Activated effector memory CD4-positive, alpha-beta T cell treated with Interleukin-2 at 50 U/mL for 16 hours (primary cell): ENCODE data around the gene KCNK5.
A peak's percentile ranks its signal among the peaks of the same experiment; 100 is the strongest.

Experiments used
- DNase-seq: peaks from one replicate; pipeline ENCODE4 v3.0.0-alpha.2; 2020

KCNK5 gene

DNA sequence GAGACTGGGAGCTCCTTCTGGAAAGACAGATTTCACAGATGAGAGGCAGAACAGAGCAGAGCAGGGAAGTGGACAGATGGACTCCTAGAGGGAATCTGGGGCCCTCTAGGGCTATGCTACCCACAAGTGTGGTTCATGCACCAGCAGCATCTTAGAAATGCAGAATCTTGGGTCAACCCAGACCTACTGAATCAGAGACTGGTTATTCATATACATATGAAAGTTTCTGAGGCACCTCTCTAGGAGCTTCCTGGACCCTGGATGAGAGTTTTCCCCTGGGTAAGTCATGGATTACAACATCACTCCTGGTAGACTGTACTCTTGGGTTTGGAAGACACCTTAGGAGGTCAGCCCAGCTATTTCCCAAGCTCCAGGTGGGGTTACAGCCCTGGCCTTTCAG is 58.9 kb downstream of the KCNK5 start:
- DNase-seq: no peak

DNA sequence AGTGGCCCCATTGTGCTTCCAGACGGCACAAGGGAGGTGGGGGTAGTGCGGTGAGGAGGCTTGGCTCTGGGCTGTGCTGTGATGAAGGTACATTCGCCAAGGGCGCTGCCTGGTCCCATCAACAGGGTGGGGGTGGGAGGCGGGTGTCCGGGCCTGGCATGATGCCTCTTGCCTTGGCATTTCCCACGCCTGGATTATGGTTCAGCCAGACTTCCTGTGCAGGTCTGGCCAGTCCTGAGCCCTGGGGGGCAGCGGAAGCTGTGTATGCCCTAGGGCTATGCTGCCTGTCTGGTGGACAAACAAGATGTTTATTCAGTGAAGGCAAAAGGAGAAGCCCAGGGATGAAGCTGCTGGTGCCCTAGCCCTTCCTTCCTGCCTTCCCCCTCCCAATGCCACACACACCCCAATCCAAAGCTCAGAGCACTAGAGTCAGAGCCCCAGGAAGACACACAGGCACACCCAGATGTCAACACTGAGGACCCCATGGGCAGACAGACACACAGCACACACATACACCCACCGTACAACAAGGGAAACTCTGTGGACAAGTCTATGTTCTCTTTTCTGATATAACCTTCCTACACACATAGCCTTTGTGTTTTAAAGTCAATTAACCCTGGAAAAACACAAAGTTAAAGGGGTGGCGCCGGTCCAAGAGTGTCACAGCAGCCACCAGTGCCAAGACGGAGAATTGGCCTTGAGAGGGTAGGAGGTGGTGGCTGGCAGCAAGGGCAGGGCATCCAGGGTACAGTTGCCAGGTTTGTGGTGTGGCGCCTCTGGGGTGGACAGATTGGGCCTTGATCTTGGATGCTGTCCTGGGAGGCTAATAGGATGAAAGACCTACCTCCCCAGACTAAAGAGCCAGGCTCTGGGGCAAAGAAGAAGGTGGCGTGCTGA is 59.6 kb downstream of the KCNK5 start:
- DNase-seq: no peak

GRCh38 chr6:39167866-39168625 is 61.2 kb downstream of the KCNK5 start:
- DNase-seq: no peak

DNA sequence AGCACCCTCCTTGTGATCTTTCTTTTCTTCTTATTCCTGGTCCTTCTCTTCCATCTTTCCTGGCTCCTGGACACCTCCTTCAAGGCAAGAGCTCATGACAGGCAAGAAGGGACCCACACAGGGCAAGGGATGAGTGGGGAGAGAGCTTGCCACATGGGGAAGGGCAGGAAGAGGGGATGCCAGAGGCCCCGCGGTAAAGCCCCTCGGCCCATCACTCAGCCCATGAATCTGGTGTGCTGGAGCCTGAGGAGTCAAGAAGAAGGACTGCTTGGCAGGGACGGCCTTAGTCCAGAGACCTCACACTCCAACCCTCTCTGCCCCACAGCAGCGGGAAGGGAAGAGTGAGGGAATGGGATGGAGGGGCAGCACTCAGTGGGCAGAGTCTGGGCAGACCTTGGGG is 62.0 kb downstream of the KCNK5 start:
- DNase-seq: no peak

DNA sequence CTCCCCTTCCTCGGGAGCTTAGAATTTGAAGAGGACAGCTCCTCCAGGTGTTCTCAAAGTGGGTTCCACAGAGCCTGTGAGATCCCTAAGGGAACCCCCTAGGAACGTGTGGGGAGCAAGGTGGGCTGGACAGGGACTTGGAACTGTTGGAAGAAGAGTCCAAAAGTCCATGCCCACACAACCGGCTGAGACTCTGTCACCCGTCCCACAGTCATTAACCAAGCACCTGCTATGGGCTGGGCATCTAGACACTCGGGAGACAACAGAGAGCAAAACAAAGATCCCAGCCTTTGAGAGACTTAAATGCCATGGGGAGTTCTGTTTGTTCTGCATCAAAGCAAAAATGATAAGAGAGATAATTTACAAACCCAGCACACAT is 62.4 kb downstream of the KCNK5 start:
- no peak for DNase-seq

- DNase-seq: peak; percentile 66
Measured at GRCh38 chr6:39166189-39166911, 62.9 kb downstream of the KCNK5 start.

DNA sequence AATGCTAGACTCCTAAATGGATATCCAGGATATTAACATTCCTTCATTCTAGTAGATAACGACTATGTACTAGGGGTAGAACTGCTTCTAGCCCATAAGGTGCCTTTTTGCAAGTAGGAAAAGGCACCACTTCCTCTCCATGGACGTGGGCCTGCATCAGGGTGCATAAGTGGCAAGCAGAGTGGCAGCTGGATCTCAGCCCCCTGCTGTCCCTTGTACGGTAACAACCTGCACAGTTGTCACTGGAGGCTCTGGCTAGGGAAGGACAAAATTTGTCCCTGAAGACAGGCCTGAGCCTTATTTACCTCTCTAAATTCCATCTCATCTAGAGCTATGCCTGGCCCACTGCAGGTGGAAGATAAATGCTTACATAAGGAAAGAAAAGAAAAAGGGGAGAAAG is 71.8 kb downstream of the KCNK5 start:
- no peak for DNase-seq

DNA sequence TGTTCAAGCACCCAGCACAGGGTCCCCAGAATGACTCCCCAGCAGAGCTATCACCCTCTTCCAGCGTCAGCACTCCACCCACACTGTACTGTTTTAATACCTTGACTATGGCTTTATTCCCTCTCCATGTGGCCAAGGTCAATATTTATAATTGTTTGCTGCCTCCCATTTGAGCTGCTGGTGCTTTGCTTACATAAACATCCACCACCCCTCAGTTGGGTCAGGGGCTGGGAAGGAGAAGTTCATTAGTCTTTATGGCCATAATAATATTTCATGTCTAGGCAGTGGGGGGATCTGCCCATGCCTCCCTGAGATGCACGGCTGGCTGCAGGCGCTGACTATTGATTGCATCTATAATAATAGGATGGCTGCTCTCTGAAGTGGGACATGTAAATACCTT is 72.5 kb downstream of the KCNK5 start:
- DNase-seq: no peak

- no peak for DNase-seq
Measured at GRCh38 chr6:39154705-39155104, 74.6 kb downstream of the KCNK5 start.

DNA sequence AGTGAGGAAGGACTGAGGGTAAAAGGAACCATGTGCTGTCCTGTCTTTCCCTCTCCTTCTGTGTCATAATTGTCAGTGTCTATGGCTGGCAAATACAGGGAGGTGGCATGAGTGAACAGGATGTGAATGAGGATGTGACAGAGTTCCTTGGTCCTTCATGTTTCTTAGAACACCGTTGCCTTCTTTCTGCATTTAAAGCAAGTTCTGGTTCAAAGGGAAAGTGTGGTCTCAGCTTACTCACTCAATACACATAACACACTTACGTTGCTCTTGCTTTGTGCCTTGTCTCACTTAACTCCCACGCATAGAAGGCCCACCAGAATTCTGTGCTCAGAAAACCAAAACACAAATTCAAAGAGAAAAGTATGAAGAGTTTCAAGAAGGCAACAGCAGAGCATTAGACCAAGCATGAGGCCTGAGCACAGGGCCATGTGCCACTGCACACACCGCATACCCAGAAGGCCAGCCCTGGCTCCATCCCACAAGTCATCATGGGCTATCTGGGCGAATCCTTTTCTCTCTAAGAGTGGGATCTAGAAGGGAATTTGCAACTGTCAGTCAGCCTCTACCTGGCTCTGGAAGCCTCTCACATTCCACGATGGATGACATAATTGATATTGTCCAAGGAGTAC is 75.4 kb downstream of the KCNK5 start:
- no peak for DNase-seq

DNA sequence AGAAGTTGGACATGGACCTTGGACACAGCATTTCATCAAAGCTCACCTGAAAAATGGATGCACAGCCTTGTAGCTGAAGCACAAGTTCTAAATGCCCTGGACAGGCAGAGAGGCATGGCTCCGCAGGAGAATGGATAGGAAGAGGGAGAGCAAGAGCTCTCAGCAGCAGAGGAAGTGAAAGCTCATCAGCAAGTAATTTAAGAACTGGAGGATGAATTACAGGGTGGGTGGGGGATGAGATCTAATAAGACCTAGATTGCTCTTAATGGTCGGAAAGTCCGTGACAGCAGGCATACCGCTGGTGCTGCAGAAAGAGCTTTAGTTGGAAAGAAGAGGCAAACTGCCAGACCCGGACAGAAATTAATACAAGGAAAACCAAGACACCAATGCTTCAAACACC is 77.0 kb downstream of the KCNK5 start:
- DNase-seq: no peak

- no peak for DNase-seq
Measured at GRCh38 chr6:39151211-39151610, 78.1 kb downstream of the KCNK5 start.

DNA sequence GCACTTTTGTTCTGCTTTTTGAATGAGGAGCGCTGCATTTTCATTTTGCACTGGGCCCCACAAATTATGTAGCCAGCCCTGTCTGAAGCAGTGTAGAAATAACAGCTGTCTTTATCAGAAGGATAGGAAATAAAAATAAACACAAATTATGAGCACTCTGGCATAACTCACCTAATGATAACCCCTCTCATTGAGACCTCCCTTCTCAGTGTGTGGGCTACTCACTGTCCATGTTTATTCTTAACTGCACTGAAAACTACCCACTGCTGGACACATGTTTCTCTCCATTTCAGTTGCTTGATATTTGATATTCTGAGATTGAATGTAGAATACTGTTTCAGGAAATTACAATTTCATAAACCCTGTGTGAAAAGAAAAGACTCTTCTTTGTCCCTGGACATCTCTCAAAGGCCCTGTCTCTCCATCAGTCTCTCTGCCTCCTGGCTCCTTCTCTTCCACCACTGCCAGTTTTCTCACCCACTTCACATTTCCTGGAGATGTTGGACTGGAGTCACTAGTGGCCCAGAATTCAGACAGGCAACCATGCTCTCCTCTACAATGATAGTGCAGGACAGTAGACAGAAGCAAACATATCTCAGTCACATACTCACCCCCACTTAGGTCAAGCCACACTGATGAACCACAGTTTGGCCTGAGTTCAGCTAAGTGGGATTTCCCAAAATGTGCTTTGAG is 84.6 kb downstream of the KCNK5 start:
- no peak for DNase-seq

- DNase-seq: peak; percentile 18
Measured at GRCh38 chr6:39143238-39143930, 85.9 kb downstream of the KCNK5 start.

DNA sequence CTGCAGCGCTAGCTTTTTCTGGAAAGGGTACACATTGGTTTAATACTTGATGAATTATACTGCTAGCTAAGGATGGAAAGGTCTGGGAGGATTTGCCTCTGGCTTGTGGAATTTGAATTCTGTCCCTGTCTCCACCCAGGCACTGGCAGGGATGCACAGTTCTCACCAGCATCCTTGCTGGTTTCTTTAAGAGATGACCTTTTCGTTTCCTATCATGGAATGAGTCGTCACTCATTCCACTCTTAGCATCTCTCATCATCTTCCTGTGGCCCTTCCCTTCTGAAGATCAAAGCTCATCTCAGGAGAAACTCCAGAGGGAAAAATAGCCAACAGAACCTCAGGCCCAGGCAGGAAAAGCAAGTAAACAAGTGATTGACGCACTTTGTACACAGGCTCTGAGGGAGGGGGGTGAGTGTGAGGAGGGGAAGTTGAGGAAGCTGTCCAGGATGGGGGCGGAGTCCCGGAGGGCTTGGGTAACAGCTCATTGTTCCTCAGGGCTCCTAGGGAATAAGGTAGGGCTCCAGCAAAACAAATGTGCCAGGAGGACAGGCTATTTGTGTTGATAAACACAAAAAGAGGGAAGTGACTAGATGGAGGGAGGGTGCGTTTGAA is 88.6 kb downstream of the KCNK5 start:
- no peak for DNase-seq
